ENCODE measurements around the gene EDAR.

Gene EDAR

DNA sequence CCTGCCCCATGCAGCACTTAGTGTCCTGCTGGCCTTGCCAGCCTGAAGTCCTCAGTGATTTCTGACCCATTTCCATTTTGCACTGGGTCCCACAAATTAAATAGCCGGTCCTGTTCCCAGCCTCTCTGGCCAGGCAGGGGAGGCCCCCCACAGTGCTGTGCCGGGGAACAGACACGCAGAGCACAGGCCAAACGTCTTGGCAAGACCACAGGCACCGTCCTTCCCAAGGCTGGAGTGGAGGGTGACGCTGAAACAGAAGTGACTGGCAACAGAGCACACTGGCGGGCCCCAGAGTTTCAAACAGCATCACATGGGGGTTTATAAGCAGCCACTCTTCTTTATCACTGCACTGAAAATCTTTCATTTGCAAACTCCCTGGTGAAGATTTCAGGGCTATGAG is 52.2 kb downstream of the EDAR start:
- in situ Hi-C loops (cut with MboI; ENCODE audit: low pct_unique_long_range_greater_than_20kb, low sequenced_read_pairs, unreplicated experiment): no loop called here
- TF ChIP-seq, protein P1, sequence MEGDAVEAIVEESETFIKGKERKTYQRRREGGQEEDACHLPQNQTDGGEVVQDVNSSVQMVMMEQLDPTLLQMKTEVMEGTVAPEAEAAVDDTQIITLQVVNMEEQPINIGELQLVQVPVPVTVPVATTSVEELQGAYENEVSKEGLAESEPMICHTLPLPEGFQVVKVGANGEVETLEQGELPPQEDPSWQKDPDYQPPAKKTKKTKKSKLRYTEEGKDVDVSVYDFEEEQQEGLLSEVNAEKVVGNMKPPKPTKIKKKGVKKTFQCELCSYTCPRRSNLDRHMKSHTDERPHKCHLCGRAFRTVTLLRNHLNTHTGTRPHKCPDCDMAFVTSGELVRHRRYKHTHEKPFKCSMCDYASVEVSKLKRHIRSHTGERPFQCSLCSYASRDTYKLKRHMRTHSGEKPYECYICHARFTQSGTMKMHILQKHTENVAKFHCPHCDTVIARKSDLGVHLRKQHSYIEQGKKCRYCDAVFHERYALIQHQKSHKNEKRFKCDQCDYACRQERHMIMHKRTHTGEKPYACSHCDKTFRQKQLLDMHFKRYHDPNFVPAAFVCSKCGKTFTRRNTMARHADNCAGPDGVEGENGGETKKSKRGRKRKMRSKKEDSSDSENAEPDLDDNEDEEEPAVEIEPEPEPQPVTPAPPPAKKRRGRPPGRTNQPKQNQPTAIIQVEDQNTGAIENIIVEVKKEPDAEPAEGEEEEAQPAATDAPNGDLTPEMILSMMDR (IDR thresholded peaks at IDR 0.05; ENCODE audit: extremely low read depth, insufficient read depth, missing control alignments): no peak
- DNase-seq (ENCODE audit: low spot score): no peak

DNA sequence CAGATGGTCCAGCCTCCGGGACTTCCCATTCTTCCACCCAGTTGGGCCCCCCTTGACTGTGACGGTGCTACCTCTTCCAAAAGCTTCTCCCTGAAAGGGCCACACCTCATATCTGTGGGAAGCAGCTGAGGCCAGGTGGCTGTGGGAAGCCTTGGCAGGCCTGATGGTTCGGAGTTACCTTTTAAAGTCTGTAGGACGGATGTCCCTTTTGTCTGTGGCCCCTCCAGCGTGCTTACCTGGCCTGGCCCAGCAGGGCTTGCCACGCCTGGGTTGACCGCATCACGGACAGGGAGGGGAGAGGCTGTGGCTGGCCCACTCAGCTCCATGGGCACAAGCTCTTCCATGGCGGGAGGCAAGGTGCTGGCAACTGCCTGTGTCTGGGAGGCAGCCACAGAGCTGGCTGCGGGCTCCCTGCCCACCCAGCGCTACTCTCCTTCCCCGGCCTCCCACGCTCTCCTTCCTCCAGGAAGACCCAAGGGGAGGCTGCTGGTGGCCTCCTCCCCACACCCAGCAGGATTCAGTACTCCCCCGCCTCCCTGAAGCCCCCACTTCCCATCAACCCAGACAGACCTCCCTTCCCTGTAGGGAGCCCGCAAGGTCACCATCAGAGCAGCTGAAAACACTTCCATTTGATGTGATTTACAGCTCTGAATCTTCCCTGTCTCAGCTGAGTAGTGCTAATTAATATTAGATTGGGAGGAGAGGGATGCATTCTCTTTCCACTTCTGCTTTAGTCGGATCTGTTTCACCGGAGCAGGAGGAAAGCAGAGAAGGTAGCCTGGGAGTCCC is 52.8 kb downstream of the EDAR start:
- TF ChIP-seq, protein P1 (IDR thresholded peaks at IDR 0.05; ENCODE audit: extremely low read depth, insufficient read depth, missing control alignments): no peak
- no peak for DNase-seq (ENCODE audit: low spot score)
- in situ Hi-C loops (cut with MboI; ENCODE audit: low pct_unique_long_range_greater_than_20kb, low sequenced_read_pairs, unreplicated experiment): no loop called here

DNA sequence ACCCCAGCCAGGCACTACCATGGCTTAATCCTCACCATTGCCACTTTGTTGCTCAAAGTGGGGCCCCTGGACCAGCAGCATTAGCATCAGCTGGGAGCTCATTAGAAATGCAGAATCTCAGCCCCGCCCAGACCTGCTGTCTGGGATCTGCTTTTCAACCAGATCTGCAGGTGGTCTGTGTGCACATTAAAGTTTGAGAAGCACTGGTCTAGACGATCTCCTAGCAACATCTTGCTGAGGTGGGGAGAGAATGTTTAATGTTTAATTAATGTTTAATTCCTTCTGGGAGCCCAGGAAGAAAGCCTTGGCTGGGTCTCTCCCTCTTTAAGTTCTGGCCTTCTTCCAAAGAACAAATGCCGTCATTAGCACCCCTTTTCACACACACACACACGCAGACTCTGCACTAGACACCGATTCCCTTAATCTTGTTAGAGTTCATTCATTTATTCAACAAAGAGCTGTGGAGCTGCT is 53.7 kb downstream of the EDAR start:
- TF ChIP-seq, protein P1 (IDR thresholded peaks at IDR 0.05; ENCODE audit: extremely low read depth, insufficient read depth, missing control alignments): no peak
- DNase-seq (ENCODE audit: low spot score): no peak
- in situ Hi-C loops (cut with MboI; ENCODE audit: low pct_unique_long_range_greater_than_20kb, low sequenced_read_pairs, unreplicated experiment): no loop called here

GRCh38 chr2:108934583-108935245 is 54.3 kb downstream of the EDAR start:
- in situ Hi-C loops (cut with MboI; ENCODE audit: low pct_unique_long_range_greater_than_20kb, low sequenced_read_pairs, unreplicated experiment): no loop called here
- TF ChIP-seq, protein P1 (IDR thresholded peaks at IDR 0.05; ENCODE audit: extremely low read depth, insufficient read depth, missing control alignments): no peak
- no peak for DNase-seq (ENCODE audit: low spot score)

DNA sequence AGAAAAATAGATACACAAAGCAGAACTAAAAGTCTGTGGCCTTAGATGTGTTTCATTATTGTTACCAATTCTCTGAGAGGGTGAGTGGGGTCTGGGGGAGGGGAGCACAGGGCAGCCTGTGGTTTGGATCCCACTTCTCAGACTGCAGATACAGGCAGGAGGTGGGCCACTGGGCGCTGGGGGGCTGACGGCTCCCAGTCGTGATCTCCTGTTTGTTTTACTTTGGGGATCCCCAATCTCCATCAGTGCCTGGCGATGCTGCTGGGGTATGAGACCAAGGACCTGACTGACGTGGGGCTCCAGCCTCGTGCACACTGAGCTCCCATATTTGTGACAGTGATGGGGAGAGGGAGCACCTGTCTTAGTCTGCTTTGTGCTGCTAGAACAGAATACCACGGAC is 54.9 kb downstream of the EDAR start:
- in situ Hi-C loops (cut with MboI; ENCODE audit: low pct_unique_long_range_greater_than_20kb, low sequenced_read_pairs, unreplicated experiment): no loop called here
- no peak for DNase-seq (ENCODE audit: low spot score)
- TF ChIP-seq, protein P1 (IDR thresholded peaks at IDR 0.05; ENCODE audit: extremely low read depth, insufficient read depth, missing control alignments): no peak

- in situ Hi-C loops (cut with MboI; ENCODE audit: low pct_unique_long_range_greater_than_20kb, low sequenced_read_pairs, unreplicated experiment): no loop called here
- no peak for DNase-seq (ENCODE audit: low spot score)
- TF ChIP-seq, protein P1 (IDR thresholded peaks at IDR 0.05; ENCODE audit: extremely low read depth, insufficient read depth, missing control alignments): no peak
These were observed 55.3 kb downstream of the EDAR start for GRCh38 chr2:108933691-108934117.
